Measurements from ENCODE around the gene SOS2.

- TF ChIP-seq POLR2AphosphoS5 (IDR thresholded peaks at IDR 0.05) (no peak), CTCF (IDR thresholded peaks at IDR 0.05) (no peak)
Measured at GRCh38 chr14:50233951-50234250, 2.5 kb upstream of the SOS2 start.
